Tibial nerve (tissue), 4 donors: Measurements from ENCODE around the gene CYP2D6.
A peak's percentile ranks its signal among the peaks of the same experiment; 100 is the strongest.

ENCODE experiments used
- EP300 ChIP-seq, 2 donors: sonication (generic); formaldehyde crosslinking; IDR thresholded peaks; one replicate each; pipeline ENCODE4 v1.6.1; 2017; ENCODE audit warnings: antibody characterized with exemption in 2 of 2, mild to moderate bottlenecking in 1 of 2
- POLR2A ChIP-seq, 2 donors: fragments of 450-650 bp; IDR thresholded peaks; one replicate each; pipeline ENCODE4 v1.6.1; 2017; ENCODE audit warnings: antibody characterized with exemption in 2 of 2, mild to moderate bottlenecking in 2 of 2, moderate library complexity in 2 of 2
- TF ChIP-seq, protein P1 (sequence below), 5 experiments: fragments of 200-600 bp in 3 of 5; fragments of 450-650 bp in 2 of 5; sonication (generic) in 3 of 5; IDR thresholded peaks; one replicate each; pipeline ENCODE4 v1.5.1; 2016 to 2019; ENCODE audit warnings: antibody characterized with exemption in 5 of 5, mild to moderate bottlenecking in 3 of 5, moderate library complexity in 2 of 5

DNA sequence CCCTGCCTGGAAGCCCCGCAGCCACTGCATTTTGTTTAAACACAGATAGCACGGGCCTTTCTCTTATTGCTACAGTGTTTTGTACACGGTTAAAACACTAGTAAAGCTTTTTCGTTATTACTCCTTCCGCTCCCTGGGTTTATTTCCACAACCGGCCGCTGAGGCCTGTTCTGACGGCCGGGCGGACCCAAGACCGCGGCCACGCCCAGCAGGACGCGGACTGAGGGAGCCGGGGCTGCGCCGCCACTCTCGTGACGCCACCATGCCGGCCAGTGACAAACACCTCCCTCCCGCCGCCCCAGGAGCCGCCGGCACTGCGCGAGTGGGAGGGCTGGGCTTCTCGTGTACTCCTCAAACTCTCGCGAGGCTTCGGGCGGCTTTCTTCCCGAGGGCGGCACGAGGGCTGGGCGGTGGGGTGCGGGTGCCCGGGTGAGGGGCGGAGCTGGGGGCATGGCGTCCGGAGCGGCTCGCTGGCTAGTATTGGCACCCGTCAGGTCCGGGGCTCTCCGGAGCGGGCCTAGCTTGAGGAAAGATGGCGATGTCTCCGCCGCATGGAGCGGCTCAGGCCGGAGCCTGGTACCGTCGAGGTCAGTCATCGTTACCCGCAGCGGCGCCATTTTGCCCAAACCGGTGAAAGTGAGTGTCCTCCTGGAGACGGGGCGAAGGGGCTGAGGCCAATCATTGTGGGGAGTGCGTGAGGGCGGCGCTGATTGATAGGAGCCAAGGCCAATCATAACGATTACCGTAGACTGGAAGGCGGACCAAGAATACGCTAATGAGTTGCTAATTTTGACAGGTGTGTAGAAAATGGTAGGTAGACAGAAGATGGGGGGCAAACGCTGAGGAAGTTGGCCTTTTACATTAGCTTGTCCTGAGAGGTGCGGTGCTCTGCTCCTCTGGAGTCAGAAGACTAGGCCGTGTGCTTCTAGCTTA is 51.0 kb downstream of the CYP2D6 start, which contains the start of gene SMDT1:
- TF ChIP-seq, protein P1, sequence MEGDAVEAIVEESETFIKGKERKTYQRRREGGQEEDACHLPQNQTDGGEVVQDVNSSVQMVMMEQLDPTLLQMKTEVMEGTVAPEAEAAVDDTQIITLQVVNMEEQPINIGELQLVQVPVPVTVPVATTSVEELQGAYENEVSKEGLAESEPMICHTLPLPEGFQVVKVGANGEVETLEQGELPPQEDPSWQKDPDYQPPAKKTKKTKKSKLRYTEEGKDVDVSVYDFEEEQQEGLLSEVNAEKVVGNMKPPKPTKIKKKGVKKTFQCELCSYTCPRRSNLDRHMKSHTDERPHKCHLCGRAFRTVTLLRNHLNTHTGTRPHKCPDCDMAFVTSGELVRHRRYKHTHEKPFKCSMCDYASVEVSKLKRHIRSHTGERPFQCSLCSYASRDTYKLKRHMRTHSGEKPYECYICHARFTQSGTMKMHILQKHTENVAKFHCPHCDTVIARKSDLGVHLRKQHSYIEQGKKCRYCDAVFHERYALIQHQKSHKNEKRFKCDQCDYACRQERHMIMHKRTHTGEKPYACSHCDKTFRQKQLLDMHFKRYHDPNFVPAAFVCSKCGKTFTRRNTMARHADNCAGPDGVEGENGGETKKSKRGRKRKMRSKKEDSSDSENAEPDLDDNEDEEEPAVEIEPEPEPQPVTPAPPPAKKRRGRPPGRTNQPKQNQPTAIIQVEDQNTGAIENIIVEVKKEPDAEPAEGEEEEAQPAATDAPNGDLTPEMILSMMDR (IDR thresholded peaks at IDR 0.05) = peak in 2 of 5 experiments; percentile 27 to 46
- peak; percentile 81 to 97 for TF ChIP-seq POLR2A (IDR thresholded peaks at IDR 0.05)
- TF ChIP-seq EP300 (IDR thresholded peaks at IDR 0.05) = peak; percentile 77 to 97
